OCI-M2 (cell line): Measurements from ENCODE around the gene APLP2.
"Not testable (repeated sequence)": the region's sequence is repeated elsewhere in the genome, so short reads cannot be mapped to it uniquely, and the experiment has no call there.

Experiments used
- DNase-seq: peaks from one replicate; lab custom pipeline; 2025; ENCODE audit not compliant: unreplicated experiment; lab: John Stamatoyannopoulos, UW

Gene APLP2

DNA sequence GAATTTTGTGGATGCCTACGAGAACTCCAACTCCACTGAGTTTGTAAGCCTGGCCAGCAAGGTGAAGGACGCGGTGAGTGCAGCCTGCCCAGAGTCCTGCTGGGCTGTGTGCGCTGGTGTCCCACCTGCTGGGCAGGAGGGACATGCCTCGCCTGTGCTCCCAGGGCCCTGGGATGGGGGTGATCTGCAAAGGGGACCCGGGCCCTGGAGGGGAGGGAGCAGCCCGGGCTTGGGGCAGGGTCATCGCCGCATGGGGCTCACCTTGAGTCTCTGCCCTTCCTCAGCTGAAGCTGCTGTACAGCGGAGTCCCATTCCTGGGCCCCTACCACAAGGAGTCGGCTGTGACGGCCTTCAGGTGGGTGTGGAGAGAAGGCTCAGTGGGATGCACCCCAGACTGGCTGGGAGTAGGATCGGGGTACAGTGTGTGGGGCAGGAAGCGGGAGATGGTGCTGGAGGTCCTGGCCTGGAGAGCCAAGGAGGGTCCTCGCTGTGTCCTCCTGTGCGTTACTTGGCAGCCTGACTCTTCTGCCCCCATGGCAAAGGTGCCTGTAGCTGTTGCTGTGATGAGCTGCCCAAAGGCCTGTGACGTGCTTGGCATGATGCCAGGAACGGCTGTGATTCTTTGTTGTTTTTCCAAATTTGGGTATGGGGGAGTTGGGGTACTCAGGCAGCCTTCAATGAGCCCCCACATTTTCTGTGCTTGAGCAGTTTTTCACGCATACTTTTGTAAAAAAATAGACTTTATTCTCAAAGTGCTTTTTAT is 119.1 kb downstream of the APLP2 start:
- DNase-seq, result no peak

DNA sequence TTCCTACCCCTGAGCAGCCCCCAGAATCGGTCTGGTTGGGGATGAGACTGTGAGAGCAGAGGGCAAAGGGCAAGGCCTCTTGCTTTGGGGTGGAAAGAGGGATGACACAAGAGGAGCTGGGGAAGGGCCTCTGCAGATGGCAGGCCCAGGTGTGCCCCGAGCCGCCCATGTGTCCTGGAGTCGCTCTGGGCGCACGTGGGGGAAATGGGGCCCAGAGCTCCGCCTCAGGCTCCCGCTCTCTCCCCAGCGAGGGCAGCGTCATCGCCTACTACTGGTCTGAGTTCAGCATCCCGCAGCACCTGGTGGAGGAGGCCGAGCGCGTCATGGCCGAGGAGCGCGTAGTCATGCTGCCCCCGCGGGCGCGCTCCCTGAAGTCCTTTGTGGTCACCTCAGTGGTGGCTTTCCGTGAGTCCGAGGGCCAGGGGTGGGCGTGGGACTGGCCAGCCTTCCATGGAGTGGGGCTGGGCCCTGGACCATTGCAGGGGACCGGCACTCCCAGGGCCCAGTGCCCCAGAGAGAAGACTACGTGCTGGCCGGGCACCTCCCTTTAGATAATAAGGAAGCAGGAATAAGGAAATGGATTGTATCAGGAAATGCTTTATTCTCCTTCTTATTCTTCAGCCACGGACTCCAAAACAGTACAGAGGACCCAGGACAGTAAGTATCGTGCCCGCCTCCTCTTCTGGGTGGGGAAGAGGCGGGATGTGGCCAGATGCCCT is 120.0 kb downstream of the APLP2 start:
- DNase-seq, result no peak

DNA sequence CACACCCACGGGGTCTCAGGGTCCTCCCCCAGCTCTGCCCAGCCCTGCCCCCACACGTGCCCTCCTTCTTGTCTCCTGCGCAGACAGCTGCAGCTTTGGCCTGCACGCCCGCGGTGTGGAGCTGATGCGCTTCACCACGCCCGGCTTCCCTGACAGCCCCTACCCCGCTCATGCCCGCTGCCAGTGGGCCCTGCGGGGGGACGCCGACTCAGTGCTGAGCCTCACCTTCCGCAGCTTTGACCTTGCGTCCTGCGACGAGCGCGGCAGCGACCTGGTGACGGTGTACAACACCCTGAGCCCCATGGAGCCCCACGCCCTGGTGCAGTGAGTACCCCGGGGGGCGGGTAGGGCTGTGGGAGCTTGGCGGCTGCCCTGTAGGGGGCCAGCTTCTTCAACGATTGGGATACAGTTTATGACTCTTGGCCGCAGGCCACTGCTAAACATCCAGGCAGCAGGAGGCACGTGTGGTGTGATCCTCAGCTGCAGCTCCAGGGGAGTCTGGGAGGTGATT is 120.7 kb downstream of the APLP2 start:
- DNase-seq, result no peak

DNA sequence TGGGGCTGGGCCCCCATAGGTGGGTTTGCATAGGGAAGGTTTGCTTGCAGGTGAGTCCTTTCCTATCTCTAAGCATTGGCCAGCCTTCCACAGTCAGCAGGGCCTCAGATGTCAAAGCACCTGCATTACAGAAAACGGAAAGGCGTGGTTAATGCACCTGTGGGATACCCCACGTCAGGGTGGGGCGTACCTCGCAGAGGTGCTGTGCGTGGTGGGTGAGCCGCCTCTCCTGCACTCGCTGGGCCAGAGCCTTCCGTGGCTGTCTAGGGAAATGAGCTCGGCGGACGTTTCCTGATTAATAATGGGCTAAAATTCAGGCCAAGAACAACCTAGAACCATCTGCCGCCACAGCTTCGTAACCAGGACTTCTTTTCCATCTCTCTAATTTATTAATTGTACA is 122.2 kb downstream of the APLP2 start:
- DNase-seq, result no peak

DNA sequence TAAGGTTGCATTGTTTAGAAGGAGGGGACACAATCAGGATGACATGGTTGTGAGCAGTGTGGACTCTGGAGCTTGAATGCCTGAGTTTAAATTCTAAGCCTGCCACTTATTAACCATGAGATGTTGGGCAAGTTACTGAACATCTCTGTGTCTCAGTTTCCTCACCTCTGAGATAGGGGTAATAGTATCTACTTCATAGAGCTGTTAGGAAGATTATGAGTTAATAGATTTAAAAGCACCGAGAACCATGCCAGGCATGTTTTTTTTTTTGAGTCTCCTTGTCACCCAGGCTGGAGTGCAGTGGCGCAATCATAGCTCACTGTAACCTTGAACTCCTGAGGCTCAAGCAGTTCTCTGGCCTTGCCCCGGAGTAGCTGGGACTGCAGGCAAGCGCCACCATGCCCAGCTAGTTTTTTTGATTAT is 123.2 kb downstream of the APLP2 start:
- DNase-seq, result no peak

DNA sequence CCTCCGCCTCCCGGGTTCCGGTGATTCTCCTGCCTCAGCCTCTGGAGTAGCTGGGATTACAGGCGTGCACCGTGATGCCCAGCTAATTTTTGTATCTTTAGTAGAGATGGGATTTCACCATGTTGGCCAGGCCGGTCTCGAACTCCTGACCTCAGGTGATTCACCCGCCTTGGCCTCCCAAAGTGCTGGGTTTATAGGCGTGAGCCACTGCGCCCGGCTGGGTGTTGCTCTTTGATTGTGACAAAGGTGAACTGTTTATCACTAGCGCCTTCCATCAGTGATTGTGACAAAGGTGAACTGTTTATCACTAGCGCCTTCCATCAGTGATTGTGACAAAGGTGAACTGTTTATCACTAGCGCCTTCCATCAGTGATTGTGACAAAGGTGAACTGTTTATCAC is 123.9 kb downstream of the APLP2 start:
- not testable (repeated sequence) for DNase-seq
